ENCODE measurements around the gene NSMCE1.

The NSMCE1 gene

GRCh38 chr16:27235055-27235937 lies 33.3 kb downstream of the NSMCE1 start:
- DNase-seq (ENCODE audit: low read depth, low spot score), result peak; percentile 98
- peak overlapping the region; percentile 33 for H3K4me3 ChIP-seq (ENCODE audit: low read length)

- no peak for DNase-seq (ENCODE audit: low read depth, low spot score)
- peak overlapping the region; percentile 33 for H3K4me3 ChIP-seq (ENCODE audit: low read length)
Measured at GRCh38 chr16:27234603-27235002, 34.0 kb downstream of the NSMCE1 start.

DNA sequence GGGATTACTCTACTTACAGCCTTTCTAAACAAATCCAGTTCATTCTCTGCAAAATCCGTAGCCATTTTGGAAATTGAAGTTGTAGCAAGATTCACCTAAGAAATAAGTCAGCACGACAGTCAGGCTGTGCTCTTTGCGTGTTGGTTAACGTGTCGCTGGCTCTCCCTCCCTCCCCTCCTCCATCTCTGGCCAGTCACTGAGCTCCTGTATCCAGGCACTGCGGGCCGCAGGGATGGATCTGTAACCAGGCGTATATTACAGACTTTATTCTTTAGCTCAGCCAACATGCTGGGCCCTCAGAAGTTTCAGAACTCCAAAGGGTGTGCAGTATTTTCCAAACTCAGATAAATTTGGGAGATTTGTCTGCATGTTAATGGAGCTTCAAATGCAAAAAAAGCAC lies 34.4 kb downstream of the NSMCE1 start:
- H3K4me3 ChIP-seq (ENCODE audit: low read length), result no peak overlapping the region
- DNase-seq (ENCODE audit: low read depth, low spot score), result no peak

- no peak for DNase-seq (ENCODE audit: low read depth, low spot score)
- no peak overlapping the region for H3K4me3 ChIP-seq (ENCODE audit: low read length)
Measured at GRCh38 chr16:27233731-27234130, 34.8 kb downstream of the NSMCE1 start.

- DNase-seq (ENCODE audit: low read depth, low spot score), result no peak
- H3K4me3 ChIP-seq (ENCODE audit: low read length), result no peak overlapping the region
Measured at GRCh38 chr16:27232901-27233625, 35.5 kb downstream of the NSMCE1 start.

DNA sequence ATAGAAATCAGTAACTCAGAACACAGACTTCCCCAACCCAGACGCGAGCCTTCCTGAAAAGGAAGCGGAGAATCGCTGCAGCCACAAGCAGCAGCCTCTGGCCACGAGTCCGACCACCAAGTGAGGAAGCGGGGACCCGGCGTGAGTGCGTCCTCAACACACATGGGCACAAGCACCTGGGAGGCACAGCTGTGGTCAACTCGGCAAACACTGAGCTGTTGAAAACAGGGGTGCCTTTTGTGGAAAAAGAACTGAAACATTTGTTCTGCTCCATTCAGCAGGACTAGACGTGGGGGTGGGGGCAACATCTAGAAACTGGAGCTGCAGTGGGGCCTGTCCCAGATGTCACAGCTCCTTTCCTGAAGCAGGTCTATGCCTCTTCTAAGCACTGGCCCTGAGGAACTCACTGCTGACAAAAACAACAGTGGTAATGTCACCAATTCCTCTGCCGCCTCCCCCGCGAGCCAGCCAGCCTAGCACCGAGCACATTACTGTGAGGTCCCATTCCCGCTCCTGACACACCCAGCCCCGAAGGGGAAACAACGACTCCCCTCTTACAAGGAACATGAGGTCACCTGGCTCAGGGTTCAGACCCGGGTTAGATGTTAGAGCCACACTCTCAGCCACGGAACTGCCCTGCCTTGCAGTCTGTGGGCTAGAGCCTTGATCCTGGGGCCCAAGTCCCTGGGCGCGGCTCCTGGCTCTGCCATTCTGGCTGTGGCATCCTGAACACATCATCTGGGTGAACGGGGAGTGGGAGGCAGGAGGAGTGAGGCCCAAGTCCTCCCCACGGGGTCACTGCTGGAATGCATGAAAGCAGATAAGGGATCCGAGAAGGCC lies 36.3 kb downstream of the NSMCE1 start:
- no peak overlapping the region for H3K4me3 ChIP-seq (ENCODE audit: low read length)
- no peak for DNase-seq (ENCODE audit: low read depth, low spot score)

- DNase-seq (ENCODE audit: low read depth, low spot score), result no peak
- H3K4me3 ChIP-seq (ENCODE audit: low read length), result no peak overlapping the region
Measured at GRCh38 chr16:27231692-27232060, 36.9 kb downstream of the NSMCE1 start.

- peak; percentile 44 for DNase-seq (ENCODE audit: low read depth, low spot score)
- no peak overlapping the region for H3K4me3 ChIP-seq (ENCODE audit: low read length)
Measured at GRCh38 chr16:27230562-27231001, 38.0 kb downstream of the NSMCE1 start.

GRCh38 chr16:27229891-27230470 lies 38.6 kb downstream of the NSMCE1 start:
- no peak for DNase-seq (ENCODE audit: low read depth, low spot score)
- no peak overlapping the region for H3K4me3 ChIP-seq (ENCODE audit: low read length)

GRCh38 chr16:27228621-27229501 lies 39.7 kb downstream of the NSMCE1 start:
- DNase-seq (ENCODE audit: low read depth, low spot score), result no peak
- H3K4me3 ChIP-seq (ENCODE audit: low read length), result no peak overlapping the region

- no peak overlapping the region for H3K4me3 ChIP-seq (ENCODE audit: low read length)
- no peak for DNase-seq (ENCODE audit: low read depth, low spot score)
Measured at GRCh38 chr16:27228045-27228444, 40.5 kb downstream of the NSMCE1 start.

DNA sequence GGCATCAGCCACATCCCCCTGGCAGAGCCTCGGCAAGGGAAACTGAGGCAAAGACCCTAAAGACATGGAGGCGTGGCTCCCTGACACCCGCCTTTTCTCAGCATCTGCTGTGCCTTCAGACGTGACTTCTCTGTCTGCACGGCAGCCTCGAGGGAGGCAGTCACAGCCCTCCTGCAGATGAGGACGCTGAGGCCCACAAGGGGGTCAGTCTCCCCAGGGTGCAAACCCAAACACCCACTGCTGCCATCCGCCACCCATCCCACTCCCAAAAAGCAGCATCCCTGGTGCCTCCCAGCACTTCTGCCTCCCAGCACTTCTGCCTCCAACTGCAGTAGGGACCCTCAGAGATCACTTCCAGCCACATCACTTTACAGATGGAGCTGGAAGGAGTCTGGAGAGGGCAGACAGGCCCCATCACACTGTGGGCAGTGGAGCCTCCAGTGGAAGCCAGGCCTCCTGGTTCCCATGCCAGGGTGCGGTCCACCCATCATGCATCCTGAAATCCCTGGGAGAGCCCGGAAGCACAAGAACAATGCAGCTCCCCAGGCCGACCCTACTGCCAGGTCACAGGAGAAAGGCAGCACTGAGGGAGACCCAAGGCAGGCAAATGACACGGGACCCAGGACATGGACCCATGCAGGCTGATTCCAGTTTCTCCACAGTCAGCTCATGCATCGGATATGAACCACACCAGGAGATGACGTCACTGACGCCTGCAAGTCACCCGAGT lies 41.4 kb downstream of the NSMCE1 start:
- no peak overlapping the region for H3K4me3 ChIP-seq (ENCODE audit: low read length)

DNA sequence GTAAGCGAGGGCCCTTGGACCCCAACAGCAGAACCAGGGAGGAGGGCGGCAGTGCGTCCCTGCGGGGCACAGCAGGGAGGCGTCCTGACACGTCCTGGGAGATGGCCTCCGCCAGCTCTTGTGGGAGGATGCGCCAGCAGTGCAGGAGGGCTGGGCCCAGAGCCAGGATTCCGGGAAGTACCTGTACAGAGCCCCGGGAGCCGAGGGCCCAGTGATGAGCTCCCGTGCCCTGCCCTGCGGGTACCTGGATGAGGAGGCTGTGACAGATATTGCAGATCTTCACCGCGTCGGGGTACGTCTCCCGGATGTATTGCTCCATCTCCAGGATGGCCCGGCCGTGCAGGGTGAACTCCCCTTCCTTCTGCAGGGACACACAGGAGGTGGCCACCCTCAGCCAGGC lies 42.1 kb downstream of the NSMCE1 start:
- DNase-seq (ENCODE audit: low read depth, low spot score), result no peak
- no peak overlapping the region for H3K4me3 ChIP-seq (ENCODE audit: low read length)

More for the DNA sequence above, 41.4 kb downstream of the NSMCE1 start:
- DNase-seq (ENCODE audit: low read depth, low spot score), result no peak

DNA sequence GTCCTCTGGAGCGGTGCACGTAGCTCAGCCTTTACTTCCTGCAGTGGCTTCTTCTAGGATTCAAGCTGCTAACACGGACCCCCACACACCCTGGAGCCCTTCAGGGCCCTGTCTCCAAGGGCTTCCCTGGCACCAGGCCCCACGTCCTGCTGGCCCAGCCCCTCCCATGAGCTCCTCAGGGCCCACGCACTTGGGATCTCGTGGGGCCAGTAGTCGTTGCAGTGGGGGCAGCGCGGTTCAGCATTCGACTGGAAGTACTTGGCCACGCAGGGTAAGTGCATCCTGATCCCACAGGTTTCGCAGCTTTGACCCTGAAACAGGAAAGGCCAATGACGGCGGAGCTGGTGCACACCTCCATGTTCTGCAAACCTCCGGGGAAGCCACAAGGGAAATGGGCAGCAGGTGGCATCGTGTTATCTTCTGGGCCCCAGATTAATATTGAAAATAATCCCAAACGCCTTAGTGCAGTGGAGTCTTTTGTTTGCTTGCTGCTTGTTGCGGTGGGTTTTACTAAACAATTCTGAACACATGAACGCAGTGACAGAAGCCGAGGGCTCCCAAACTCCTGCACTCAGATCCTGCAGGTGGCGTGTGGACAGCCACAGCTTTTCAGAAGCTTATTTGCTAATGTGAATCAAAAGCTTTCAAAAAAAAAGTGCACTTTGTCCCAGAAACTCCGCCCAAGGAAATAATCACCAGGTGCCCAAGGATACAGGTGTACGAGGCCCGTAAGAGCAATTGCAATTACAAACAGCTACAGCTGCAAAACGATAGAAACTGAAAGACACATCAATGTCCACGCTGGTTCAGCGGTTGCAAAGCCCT lies 42.8 kb downstream of the NSMCE1 start:
- no peak for DNase-seq (ENCODE audit: low read depth, low spot score)
- no peak overlapping the region for H3K4me3 ChIP-seq (ENCODE audit: low read length)

DNA sequence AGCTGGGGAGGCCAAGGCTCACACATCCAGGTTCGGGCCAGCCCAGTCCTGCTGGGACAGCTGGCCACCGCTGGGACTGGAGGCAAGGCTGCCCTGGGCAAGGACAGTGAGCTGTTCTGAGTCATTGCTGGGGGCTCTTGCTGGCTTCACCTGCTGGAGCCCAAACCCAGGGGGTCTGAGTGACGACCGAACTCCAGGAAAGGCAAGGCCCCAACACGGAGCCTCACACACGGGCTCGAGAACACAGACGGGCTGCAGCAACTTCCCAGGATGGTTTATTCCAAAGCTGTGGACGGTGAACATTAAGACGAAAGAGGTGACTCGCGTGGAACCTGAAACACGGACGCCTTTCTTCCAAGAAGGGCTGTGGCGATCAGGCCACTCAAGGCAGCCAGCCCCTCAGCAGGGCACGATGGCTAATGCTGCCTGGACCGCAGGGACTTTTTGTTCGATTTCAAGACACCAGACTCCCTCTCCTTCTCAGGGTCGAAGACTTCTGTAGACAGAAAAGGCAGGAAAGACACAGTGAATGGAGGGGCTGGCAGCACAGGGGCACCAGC lies 43.8 kb downstream of the NSMCE1 start:
- no peak overlapping the region for H3K4me3 ChIP-seq (ENCODE audit: low read length)
- no peak for DNase-seq (ENCODE audit: low read depth, low spot score)

GRCh38 chr16:27224271-27224737 lies 44.3 kb downstream of the NSMCE1 start:
- no peak overlapping the region for H3K4me3 ChIP-seq (ENCODE audit: low read length)
- DNase-seq (ENCODE audit: low read depth, low spot score), result no peak
